Neural progenitor cell (in vitro differentiated cells): Measurements from ENCODE around the gene PLA2G2F.

Experiments
- CTCF ChIP-seq: fragments of 200-600 bp; sonication (generic); IDR thresholded peaks from 2 replicates; pipeline ENCODE4 v1.5.1; 2017; ENCODE audit warnings: antibody characterized with exemption, mild to moderate bottlenecking
- EZH2 ChIP-seq: fragments of 200-600 bp; sonication (generic); IDR thresholded peaks from 2 replicates; pipeline ENCODE4 v1.6.1; 2017; ENCODE audit warnings: antibody characterized with exemption, mild to moderate bottlenecking, moderate library complexity
- EZH2phosphoT487 ChIP-seq: fragments of 200-600 bp; sonication (generic); IDR thresholded peaks from 2 replicates; pipeline ENCODE4 v1.6.1; 2017; ENCODE audit warnings: antibody characterized with exemption

- TF ChIP-seq CTCF (no peak), EZH2phosphoT487 (no peak), EZH2 (no peak)
Measured at GRCh38 chr1:20182415-20182814, 43.3 kb downstream of the PLA2G2F start.
